Testis (tissue), 3 donors: Measurements from ENCODE around the gene CNGA3. TPM values are rescaled to one million over a fixed set of nuclear protein-coding genes. Genes with fewer than 3 reads are reported as not detected.

Experiments
- DNase-seq: peaks from one replicate; pipeline ENCODE4 v3.0.0-alpha.2; 2019
- H3K27ac ChIP-seq, 2 donors: fragments of 200-600 bp; sonication (generic); one replicate each; pipeline ENCODE4 v1.5.1; 2019
- H3K27me3 ChIP-seq: fragments of 200-600 bp; sonication (generic); one replicate; pipeline ENCODE4 v1.5.1; 2019
- H3K36me3 ChIP-seq: fragments of 200-600 bp; sonication (generic); one replicate; pipeline ENCODE4 v1.5.1; 2017; ENCODE audit warnings: low read depth; ENCODE audit errors: missing control alignments
- H3K4me1 ChIP-seq: fragments of 200-600 bp; sonication (generic); one replicate; pipeline ENCODE4 v1.5.1; 2019
- H3K4me3 ChIP-seq, 2 donors: fragments of 200-600 bp; sonication (generic); one replicate each; pipeline ENCODE4 v1.5.1; 2017 to 2019
- H3K9me3 ChIP-seq: fragments of 200-600 bp; sonication (generic); one replicate; pipeline ENCODE4 v1.5.1; 2017
- CTCF ChIP-seq, 3 experiments: fragments of 450-650 bp in 2 of 3; fragments of 200-600 bp in 1 of 3; sonication (generic) in 1 of 3; IDR thresholded peaks; one replicate each; pipeline ENCODE4 v1.5.1; 2016 to 2019; ENCODE audit warnings: antibody characterized with exemption in 3 of 3, mild to moderate bottlenecking in 2 of 3, moderate library complexity in 1 of 3
- POLR2A ChIP-seq: fragments of 450-650 bp; IDR thresholded peaks from one replicate; pipeline ENCODE4 v1.6.1; 2017; ENCODE audit warnings: antibody characterized with exemption, mild to moderate bottlenecking, moderate library complexity
- WGBS, 2 donors: methylation state at CpG; one replicate each; pipeline ENCODE4 v1.1.5; 2018; 5-methylcytosine and 5-hydroxymethylcytosine counted together
- intact Hi-C: fragments of 100-400 bp; cut with DNase I; formaldehyde crosslinking; loops from one replicate; pipeline ENCODE4 v1.15.1; 2023; ENCODE audit warnings: low total_unique reads
- polyA plus RNA-seq: library from polyadenylated mRNA; stranded (reverse); fragments of 350-450 nt; fragmentation: Illumina TruSeq; extraction: RNeasy Lipid Tissue Mini Kit (QIAGEN cat#74804); gene quantifications from one replicate; pipeline ENCODE4 v1.2.3, GENCODE V29; 2014; ENCODE audit warnings: low read depth, low replicate concordance; ENCODE audit not compliant: insufficient read depth
- total RNA-seq, 2 donors: library from RNA; depleted of rRNA; stranded (reverse); fragments of >200 nt; gene quantifications; one replicate each; pipeline ENCODE4 v1.2.3, GENCODE V29; 2016

The CNGA3 gene
- total and polyA plus RNA-seq, 3 donors from 2014 or later: 0.63 to 1.5 (median 1.1) TPM

- no peak overlapping the region for H3K27ac ChIP-seq
- DNase-seq: no peak
- no peak overlapping the region for H3K4me3 ChIP-seq
- intact Hi-C loops: no loop called here
- H3K36me3 ChIP-seq: no peaks in the 10 kb centered on the region
- 72 to 77% methylated on average over 2 of the region's 2 CpGs for WGBS, 2 donors
- H3K9me3 ChIP-seq: no peaks in the 10 kb centered on the region
- no peaks in the 10 kb centered on the region for H3K27me3 ChIP-seq
- TF ChIP-seq CTCF (IDR thresholded peaks at IDR 0.05) (no peak), POLR2A (no peak)
- H3K4me1 ChIP-seq: no peaks in the 10 kb centered on the region
Observed at GRCh38 chr2:98324181-98324580, 22.1 kb upstream of the CNGA3 start.

DNA sequence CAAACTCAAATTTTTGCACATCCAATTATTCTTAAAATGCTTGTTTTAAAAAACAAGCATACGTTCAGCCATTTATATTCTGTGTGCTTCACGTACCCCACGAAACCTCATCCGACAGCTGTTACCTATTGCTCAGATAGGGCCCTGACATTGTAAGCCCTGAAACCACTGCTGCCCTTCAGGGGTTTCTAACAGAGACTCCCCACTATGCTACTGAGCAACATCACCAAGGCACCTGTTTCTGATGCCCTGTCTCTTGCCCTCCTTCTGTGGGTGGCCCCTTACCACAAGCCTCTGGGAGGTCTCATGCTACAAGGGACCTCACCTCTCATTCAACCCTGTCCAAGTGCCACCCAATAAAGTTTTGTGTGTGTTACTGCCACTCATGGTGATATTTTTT lies 18.5 kb upstream of the CNGA3 start:
- WGBS, 2 donors: 91 to 93% methylated on average over 4 of the region's 4 CpGs
- intact Hi-C loops: no loop called here

DNA sequence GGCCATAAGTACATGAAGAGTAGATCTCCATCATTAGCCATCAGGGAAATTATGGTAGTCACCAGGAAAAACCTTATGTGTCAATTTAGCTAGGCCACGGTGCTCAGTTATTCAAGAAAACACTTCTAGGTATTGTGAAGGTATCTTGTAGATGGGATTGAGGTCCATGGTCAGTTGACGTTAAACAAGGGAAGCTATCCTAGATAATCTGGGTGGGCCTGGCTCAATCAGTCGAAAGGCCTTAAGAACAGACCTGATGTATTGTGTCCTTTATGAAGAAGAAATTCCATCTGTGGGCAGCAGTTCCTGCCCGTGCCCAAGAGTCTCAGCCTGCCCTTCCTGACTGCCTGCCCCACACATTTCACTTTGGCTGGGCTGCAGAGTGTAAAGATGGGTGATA lies 16.7 kb upstream of the CNGA3 start:
- Histone ChIP-seq H3K4me3 (no peak overlapping the region), H3K27me3 (no peaks in the 10 kb centered on the region), H3K27ac (no peak overlapping the region), H3K9me3 (no peaks in the 10 kb centered on the region), H3K36me3 (no peaks in the 10 kb centered on the region), H3K4me1 (no peaks in the 10 kb centered on the region)
- intact Hi-C loops: no loop called here
- 84 to 86% methylated on average over 4 of the region's 4 CpGs for WGBS, 2 donors
- TF ChIP-seq CTCF (IDR thresholded peaks at IDR 0.05) (no peak), POLR2A (no peak)
- no peak for DNase-seq

More for the DNA sequence above, 18.5 kb upstream of the CNGA3 start:
- no peak overlapping the region for H3K4me3 ChIP-seq
- no peaks in the 10 kb centered on the region for H3K9me3 ChIP-seq
- no peaks in the 10 kb centered on the region for H3K27me3 ChIP-seq
- no peak overlapping the region for H3K27ac ChIP-seq
- no peaks in the 10 kb centered on the region for H3K36me3 ChIP-seq
- no peak for DNase-seq
- no peak for TF ChIP-seq CTCF (IDR thresholded peaks at IDR 0.05)
- no peak for TF ChIP-seq POLR2A
- no peaks in the 10 kb centered on the region for H3K4me1 ChIP-seq

DNA sequence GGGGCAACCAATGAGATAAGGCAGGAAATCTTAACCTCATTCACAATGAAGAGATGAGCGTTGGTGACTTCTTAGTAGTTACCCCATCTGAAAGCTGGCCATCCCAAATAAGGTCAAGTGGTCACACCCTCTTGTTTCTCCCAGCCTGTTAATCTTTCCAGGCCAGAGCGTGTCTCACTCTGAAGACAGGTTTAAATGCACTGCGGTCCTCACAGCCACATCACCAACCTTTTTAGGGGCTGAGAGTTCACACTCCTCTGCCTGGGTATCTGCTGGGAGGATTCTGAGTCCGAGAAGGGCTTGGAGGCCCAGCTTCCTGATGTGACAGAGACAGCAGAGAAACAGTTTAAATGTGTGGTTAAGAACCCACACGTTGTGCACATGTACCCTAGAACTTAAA lies 13.3 kb upstream of the CNGA3 start:
- no peak overlapping the region for H3K27ac ChIP-seq
- H3K4me1 ChIP-seq: no peaks in the 10 kb centered on the region
- no peak for DNase-seq
- H3K4me3 ChIP-seq: no peak overlapping the region
- H3K36me3 ChIP-seq: no peaks in the 10 kb centered on the region
- intact Hi-C loops: no loop called here
- WGBS, 2 donors: 83 to 87% methylated on average over 5 of the region's 5 CpGs
- no peaks in the 10 kb centered on the region for H3K9me3 ChIP-seq
- no peaks in the 10 kb centered on the region for H3K27me3 ChIP-seq
- no peak for TF ChIP-seq POLR2A
- no peak for TF ChIP-seq CTCF (IDR thresholded peaks at IDR 0.05)

DNA sequence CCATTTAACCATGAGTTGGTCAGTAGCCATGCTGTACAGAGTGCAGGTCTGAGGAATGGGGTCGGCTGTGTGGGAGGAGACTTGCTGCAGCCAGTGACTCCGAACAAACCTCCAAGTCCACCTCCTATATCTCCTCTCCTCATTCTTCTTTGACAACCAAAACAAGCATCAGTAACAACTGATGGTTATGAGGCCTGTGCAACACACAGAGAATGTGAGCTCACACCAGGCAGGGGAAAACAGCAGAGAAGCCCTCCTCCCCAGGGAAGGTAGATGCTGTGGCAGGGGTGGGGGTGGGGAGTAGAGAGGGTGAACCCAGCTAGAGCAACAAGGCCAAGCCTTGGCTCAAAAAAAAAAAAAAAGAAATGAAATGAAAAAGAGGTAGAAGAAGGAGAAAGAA lies 12.3 kb upstream of the CNGA3 start:
- Histone ChIP-seq H3K4me3 (no peak overlapping the region), H3K36me3 (no peaks in the 10 kb centered on the region), H3K27ac (no peak overlapping the region), H3K4me1 (no peaks in the 10 kb centered on the region), H3K9me3 (no peaks in the 10 kb centered on the region), H3K27me3 (no peaks in the 10 kb centered on the region)
- intact Hi-C loops: no loop called here
- no peak for DNase-seq
- WGBS, 2 donors: 37 to 40% methylated on average over 1 to 2 of the region's 2 CpGs
- TF ChIP-seq CTCF (IDR thresholded peaks at IDR 0.05): no peak
